Measurements from ENCODE around the gene OGT. TPM values are rescaled to one million over a fixed set of nuclear protein-coding genes. Genes with fewer than 3 reads are reported as not detected.

The OGT gene
- total RNA-seq, 3 donors from 2014 or later: 169 to 345 (median 214) TPM

DNA sequence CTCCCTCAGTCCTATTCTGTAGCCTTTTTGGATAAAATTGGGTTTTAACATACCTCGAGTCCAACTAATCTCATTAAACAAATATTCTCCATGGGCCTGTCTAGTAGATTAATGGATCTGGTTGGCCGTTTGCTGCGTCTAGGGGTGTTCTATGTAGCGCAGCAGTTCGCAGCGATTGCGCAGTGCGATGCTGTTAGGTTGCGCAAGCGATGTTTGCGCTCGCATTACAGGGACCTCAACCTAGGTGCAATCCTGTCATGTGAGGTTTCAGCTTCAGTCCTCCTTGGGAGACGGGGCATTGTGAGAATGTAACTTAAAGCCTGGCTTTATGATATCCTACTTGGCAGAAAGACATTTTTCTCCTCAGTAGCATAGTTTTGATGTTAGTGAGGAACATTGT, 14.0 kb downstream of the OGT start:
- Histone ChIP-seq H3K9me3 (no peaks in the 10 kb centered on the region), H3K27me3 (peaks cover 0 to 20% of the 10 kb centered on the region in 2 donors), H3K27ac (no peak overlapping the region), H3K4me3 (no peak overlapping the region), H3K36me3 (no peaks in the 10 kb centered on the region), H3K4me1 (no peaks in the 10 kb centered on the region)
- intact Hi-C loops (cut with DNase I; ENCODE audit: low total_unique reads): no loop called here
- TF ChIP-seq POLR2AphosphoS5 (IDR thresholded peaks at IDR 0.05) (no peak), POLR2A (IDR thresholded peaks at IDR 0.05) (no peak)
- TF ChIP-seq, protein P1, sequence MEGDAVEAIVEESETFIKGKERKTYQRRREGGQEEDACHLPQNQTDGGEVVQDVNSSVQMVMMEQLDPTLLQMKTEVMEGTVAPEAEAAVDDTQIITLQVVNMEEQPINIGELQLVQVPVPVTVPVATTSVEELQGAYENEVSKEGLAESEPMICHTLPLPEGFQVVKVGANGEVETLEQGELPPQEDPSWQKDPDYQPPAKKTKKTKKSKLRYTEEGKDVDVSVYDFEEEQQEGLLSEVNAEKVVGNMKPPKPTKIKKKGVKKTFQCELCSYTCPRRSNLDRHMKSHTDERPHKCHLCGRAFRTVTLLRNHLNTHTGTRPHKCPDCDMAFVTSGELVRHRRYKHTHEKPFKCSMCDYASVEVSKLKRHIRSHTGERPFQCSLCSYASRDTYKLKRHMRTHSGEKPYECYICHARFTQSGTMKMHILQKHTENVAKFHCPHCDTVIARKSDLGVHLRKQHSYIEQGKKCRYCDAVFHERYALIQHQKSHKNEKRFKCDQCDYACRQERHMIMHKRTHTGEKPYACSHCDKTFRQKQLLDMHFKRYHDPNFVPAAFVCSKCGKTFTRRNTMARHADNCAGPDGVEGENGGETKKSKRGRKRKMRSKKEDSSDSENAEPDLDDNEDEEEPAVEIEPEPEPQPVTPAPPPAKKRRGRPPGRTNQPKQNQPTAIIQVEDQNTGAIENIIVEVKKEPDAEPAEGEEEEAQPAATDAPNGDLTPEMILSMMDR (IDR thresholded peaks at IDR 0.05): no peak
- no peak for DNase-seq (ENCODE audit: low spot score in 2 of 2)

DNA sequence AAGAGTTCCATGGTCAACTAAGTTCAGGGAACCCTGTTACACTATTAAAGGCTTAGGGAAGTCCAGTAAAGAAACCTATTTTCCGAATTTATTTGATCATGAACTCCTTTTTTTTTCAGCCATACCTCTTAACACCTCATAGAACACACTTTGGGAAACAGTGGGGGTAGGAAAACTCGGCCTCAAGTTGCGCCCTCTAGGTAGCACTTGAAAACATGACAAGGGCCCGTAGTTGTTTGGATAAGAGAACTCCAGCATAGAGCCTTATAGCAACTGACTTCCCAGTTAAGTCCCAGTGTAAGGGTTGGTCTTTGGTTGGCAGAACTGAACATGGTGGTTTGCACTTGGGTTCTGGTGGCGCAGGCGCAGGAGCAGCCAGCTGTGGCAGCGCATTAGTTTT, 14.4 kb downstream of the OGT start:
- Histone ChIP-seq H3K4me3 (no peak overlapping the region), H3K4me1 (no peaks in the 10 kb centered on the region), H3K9me3 (no peaks in the 10 kb centered on the region), H3K27ac (no peak overlapping the region), H3K36me3 (no peaks in the 10 kb centered on the region), H3K27me3 (peaks cover 0 to 19% of the 10 kb centered on the region in 2 donors)
- TF ChIP-seq, protein P1 (IDR thresholded peaks at IDR 0.05): no peak
- TF ChIP-seq POLR2AphosphoS5 (IDR thresholded peaks at IDR 0.05): no peak
- TF ChIP-seq POLR2A (IDR thresholded peaks at IDR 0.05): no peak
- DNase-seq (ENCODE audit: low spot score in 2 of 2): no peak
- intact Hi-C loops (cut with DNase I; ENCODE audit: low total_unique reads): no loop called here

DNA sequence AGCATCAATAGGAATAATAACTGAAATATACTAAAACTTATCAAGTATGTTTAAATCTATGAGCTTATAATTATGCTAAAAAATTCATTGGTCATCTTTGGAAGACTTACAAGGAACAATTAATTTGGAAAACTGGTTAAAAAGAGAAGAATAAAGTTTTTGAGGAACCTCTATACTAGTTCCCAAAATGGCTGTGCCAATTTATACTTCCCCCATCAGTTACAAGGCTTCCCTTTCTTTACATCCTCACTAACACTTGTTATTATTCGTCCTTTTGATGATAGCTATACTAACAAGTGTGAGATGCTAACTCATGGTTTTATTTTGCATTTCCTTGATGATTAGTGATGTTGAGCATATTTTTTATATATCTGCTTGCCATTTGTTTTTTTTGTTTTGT, 17.1 kb downstream of the OGT start:
- intact Hi-C loops (cut with DNase I; ENCODE audit: low total_unique reads): no loop called here
- Histone ChIP-seq H3K4me3 (no peak overlapping the region), H3K27ac (no peak overlapping the region), H3K36me3 (no peaks in the 10 kb centered on the region), H3K9me3 (no peaks in the 10 kb centered on the region), H3K27me3 (peaks cover 0 to 19% of the 10 kb centered on the region in 2 donors), H3K4me1 (no peaks in the 10 kb centered on the region)
- TF ChIP-seq POLR2AphosphoS5 (IDR thresholded peaks at IDR 0.05): no peak
- TF ChIP-seq, protein P1 (IDR thresholded peaks at IDR 0.05): no peak
- no peak for TF ChIP-seq POLR2A (IDR thresholded peaks at IDR 0.05)
- no peak for DNase-seq (ENCODE audit: low spot score in 2 of 2)

DNA sequence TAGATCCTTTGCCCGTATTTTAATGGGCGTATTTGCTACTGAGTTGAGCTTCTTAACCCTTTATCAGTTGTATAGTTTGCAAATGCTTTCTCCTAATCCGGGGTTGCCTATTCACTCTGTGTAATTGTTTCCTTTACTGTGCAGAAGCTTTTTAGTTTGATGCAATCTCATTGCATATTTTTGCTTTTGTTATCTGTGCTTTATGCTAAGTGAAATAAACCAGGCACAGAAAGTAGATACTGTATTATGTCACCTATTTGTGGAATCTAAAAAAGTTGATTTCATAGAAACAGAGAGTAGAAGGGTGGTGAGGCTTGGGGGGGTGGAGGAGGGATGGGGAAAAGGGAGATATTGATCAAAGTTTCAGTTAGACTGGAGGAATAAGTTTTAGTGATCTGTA, 17.7 kb downstream of the OGT start:
- no peak for DNase-seq (ENCODE audit: low spot score in 2 of 2)
- Histone ChIP-seq H3K27me3 (peaks cover 0 to 23% of the 10 kb centered on the region in 2 donors), H3K4me1 (no peaks in the 10 kb centered on the region), H3K36me3 (no peaks in the 10 kb centered on the region), H3K4me3 (no peak overlapping the region), H3K9me3 (no peaks in the 10 kb centered on the region), H3K27ac (no peak overlapping the region)
- intact Hi-C loops (cut with DNase I; ENCODE audit: low total_unique reads): no loop called here
- TF ChIP-seq POLR2AphosphoS5 (IDR thresholded peaks at IDR 0.05) (no peak), POLR2A (IDR thresholded peaks at IDR 0.05) (no peak)
- TF ChIP-seq, protein P1 (IDR thresholded peaks at IDR 0.05): no peak

DNA sequence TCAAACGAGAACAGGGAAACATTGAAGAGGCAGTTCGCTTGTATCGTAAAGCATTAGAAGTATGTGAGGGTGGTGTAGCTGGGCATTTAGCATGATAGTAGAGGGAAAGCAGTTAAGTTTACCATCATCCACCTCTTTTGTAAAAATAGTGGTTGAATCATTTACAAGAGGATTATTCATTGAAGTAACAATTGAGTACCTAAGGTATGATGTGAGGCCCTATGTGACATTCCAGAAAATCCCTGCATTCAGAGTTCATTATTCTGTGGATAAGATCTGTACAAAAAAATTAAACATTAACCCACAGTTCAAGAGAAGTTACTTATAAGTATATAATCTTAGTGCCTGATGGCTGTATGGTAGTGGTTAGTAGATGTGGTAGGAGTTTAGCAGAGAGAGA, 23.1 kb downstream of the OGT start:
- Histone ChIP-seq H3K9me3 (no peaks in the 10 kb centered on the region), H3K27ac (no peak overlapping the region), H3K4me3 (no peak overlapping the region), H3K27me3 (peaks cover 0 to 12% of the 10 kb centered on the region in 2 donors), H3K36me3 (no peaks in the 10 kb centered on the region), H3K4me1 (no peaks in the 10 kb centered on the region)
- no peak for DNase-seq (ENCODE audit: low spot score in 2 of 2)
- TF ChIP-seq POLR2AphosphoS5 (IDR thresholded peaks at IDR 0.05): no peak
- TF ChIP-seq POLR2A (IDR thresholded peaks at IDR 0.05): no peak
- TF ChIP-seq, protein P1 (IDR thresholded peaks at IDR 0.05): no peak
- intact Hi-C loops (cut with DNase I; ENCODE audit: low total_unique reads): no loop called here

Measured in breast epithelium (tissue), 4 donors.